HepG2 (cell line): Measurements from ENCODE around the gene NMRAL1. TPM values are rescaled to one million over a fixed set of nuclear protein-coding genes. Genes with fewer than 3 reads are reported as not detected.

Experiments
- ATAC-seq: fragments of 200-7000 bp; cut with Tn5 transposase; 3 replicates; pipeline ENCODE4 v1.9.1; 2020; ENCODE audit warnings: mild to moderate bottlenecking, moderate library complexity
- BruUV-seq: library from RNA; stranded (reverse); fragments of 400-500 nt; replicated peaks from 2 replicates; lab custom pipeline; 2021; lab: Mats Ljungman, UMichigan
- CTCF ChIA-PET: fragments of 300-600 bp; formaldehyde crosslinking; extraction: SDS; loops from one replicate; lab custom pipeline; 2021; ENCODE audit warnings: low total read pairs, inconsistent platforms, low intra/inter-chr PET ratio; lab: Yijun Ruan, JAX
- POLR2A ChIA-PET: fragments of 350-600 bp; sonication (Branson Sonifier 250); formaldehyde crosslinking; loops from one replicate; lab custom pipeline; 2020; ENCODE audit warnings: antibody characterized with exemption, inconsistent platforms; lab: Yijun Ruan, JAX
- DNase-seq: peaks from one replicate; pipeline ENCODE4 v3.0.0-alpha.2; 2015; ENCODE audit warnings: low spot score
- FAIRE-seq: peaks from 3 replicates; lab custom pipeline; 2011; peaks lifted over from hg19 to GRCh38; lab: Jason Lieb, UNC
- H2AFZ ChIP-seq: one replicate; pipeline ENCODE4 v1.6.1; 2011; ENCODE audit warnings: low read length, inconsistent platforms
- H3K27ac ChIP-seq: fragments of 300-600 bp; 3 replicates; pipeline ENCODE4 v1.8.0; 2011; ENCODE audit warnings: mixed run types, mild to moderate bottlenecking, mixed read lengths, low read length, inconsistent platforms; ENCODE audit not compliant: insufficient read depth; ENCODE audit errors: extremely low read length
- H3K27me3 ChIP-seq, 2 experiments: fragments of 200-600 bp in 1 of 2; 2 replicates in 1 of 2; 3 replicates in 1 of 2; pipeline versions ENCODE4 v1.6.0 to v1.8.0; 2011; ENCODE audit warnings: low read length in 2 of 2, mild to moderate bottlenecking in 2 of 2, moderate library complexity in 2 of 2, inconsistent platforms in 1 of 2; ENCODE audit not compliant: insufficient read depth in 2 of 2, control insufficient read depth in 1 of 2
- H3K36me3 ChIP-seq, 2 experiments: fragments of 200-600 bp in 1 of 2; replicated peaks in 1 of 2; 2 replicates in 1 of 2; 3 replicates in 1 of 2; pipeline versions ENCODE4 v1.5.1 to v1.8.0; 2011; ENCODE audit warnings: low read length in 2 of 2, inconsistent platforms in 1 of 2; ENCODE audit not compliant: insufficient read depth in 2 of 2, control insufficient read depth in 1 of 2
- H3K4me1 ChIP-seq: 2 replicates; pipeline ENCODE4 v1.5.1; 2012; ENCODE audit warnings: low read length, inconsistent platforms; ENCODE audit not compliant: insufficient read depth
- H3K4me2 ChIP-seq: 2 replicates; pipeline ENCODE4 v1.6.0; 2011; ENCODE audit warnings: low read depth, low read length, inconsistent platforms
- H3K4me3 ChIP-seq, 3 experiments: fragments of 200-600 bp in 1 of 3; sonication (generic), shearing (Covaris generic) in 1 of 3; replicated peaks in 1 of 3; 2 replicates each; pipeline ENCODE4 v1.5.1; 2011 to 2016; ENCODE audit warnings: low read length in 3 of 3, inconsistent platforms in 2 of 3, low read depth in 2 of 3, mild to moderate bottlenecking in 2 of 3, control low read depth in 1 of 3, mixed read lengths in 1 of 3; ENCODE audit not compliant: insufficient read depth in 1 of 3
- H3K79me2 ChIP-seq: one replicate; pipeline ENCODE4 v1.6.1; 2011; ENCODE audit warnings: low read length, inconsistent platforms; ENCODE audit not compliant: insufficient read depth
- H3K9ac ChIP-seq: 2 replicates; pipeline ENCODE4 v1.6.0; 2011; ENCODE audit warnings: mild to moderate bottlenecking, low read depth, low read length, inconsistent platforms; ENCODE audit not compliant: insufficient read depth
- H3K9me3 ChIP-seq: 2 replicates; pipeline ENCODE4 v1.5.1; 2012; ENCODE audit warnings: mild to moderate bottlenecking, low read length
- H4K20me1 ChIP-seq: 2 replicates; pipeline ENCODE4 v1.6.0; 2011; ENCODE audit warnings: inconsistent platforms, mild to moderate bottlenecking, low read length, moderate library complexity; ENCODE audit not compliant: insufficient read depth
- AGO2 ChIP-seq: fragments of 200-400 bp; formaldehyde crosslinking; optimal IDR thresholded peaks from 2 replicates; pipeline ENCODE3; 2017; ENCODE audit warnings: mild to moderate bottlenecking, low read depth, low read length, moderate library complexity
- ARID2 ChIP-seq: sonication (generic); formaldehyde crosslinking; IDR thresholded peaks from 2 replicates; pipeline ENCODE4 v1.8.1; 2022; ENCODE audit warnings: mild to moderate bottlenecking, missing genetic modification reagents, borderline replicate concordance
- ERF ChIP-seq: IDR thresholded peaks from 2 replicates; pipeline ENCODE4 v1.6.1; 2018; ENCODE audit warnings: missing biosample characterization, missing genetic modification reagents
- TOPORS ChIP-seq: sonication (generic); formaldehyde crosslinking; IDR thresholded peaks from 2 replicates; pipeline ENCODE4 v1.8.0; 2023; ENCODE audit warnings: mild to moderate bottlenecking, missing genetic modification reagents
- U2AF1 ChIP-seq: fragments of 200-400 bp; formaldehyde crosslinking; optimal IDR thresholded peaks from 2 replicates; pipeline ENCODE3; 2017; ENCODE audit warnings: mild to moderate bottlenecking, low read depth, low read length
- ZBTB46 ChIP-seq: sonication (generic); formaldehyde crosslinking; IDR thresholded peaks from 2 replicates; pipeline ENCODE4 v1.4.0; 2020; ENCODE audit warnings: mild to moderate bottlenecking, missing genetic modification reagents, borderline replicate concordance
- ZNF883 ChIP-seq: sonication (generic); formaldehyde crosslinking; IDR thresholded peaks from 2 replicates; pipeline ENCODE4 v1.5.1; 2020; ENCODE audit warnings: mild to moderate bottlenecking, missing genetic modification reagents; ENCODE audit errors: not compliant biosample characterization
- WGBS: methylation state at CpG from one replicate; pipeline ENCODE4 v1.1.6; 2017; ENCODE audit warnings: low lambda C conversion rate; 5-methylcytosine and 5-hydroxymethylcytosine counted together
- in situ Hi-C: cut with HindIII; loops from 2 replicates; pipeline ENCODE4 v1.10.0; 2017; ENCODE audit warnings: low pct_unique_long_range_greater_than_20kb; ENCODE audit not compliant: extremely low pct_ligation_motif_present
- intact Hi-C: fragments of 100-400 bp; cut with micrococcal nuclease; formaldehyde crosslinking; loops from one replicate; pipeline ENCODE4 v1.10.0; 2022; ENCODE audit not compliant: unreplicated experiment
- polyA plus RNA-seq, 8 experiments: library from polyadenylated mRNA; depleted of rRNA in 3 of 8; stranded (reverse) in 7 of 8; unstranded in 1 of 8; fragments of >200 nt; fragmentation: Illumina TruSeq in 4 of 8; extraction: Trizol in 4 of 8; gene quantifications; 2 replicates each; pipeline versions ENCODE4 v1.2.1 to v1.2.3, GENCODE V29; 2011 to 2016; ENCODE audit warnings: low read depth in 4 of 8, missing spikeins in 1 of 8, mixed read lengths in 1 of 8; ENCODE audit not compliant: insufficient read depth in 1 of 8
- total RNA-seq, 5 experiments: library from RNA; depleted of rRNA; stranded (reverse); fragments of >200 nt; fragmentation: Illumina TruSeq; extraction: Trizol; gene quantifications; 2 replicates each; pipeline ENCODE4 v1.2.3, GENCODE V29; 2016; ENCODE audit warnings: low read depth in 1 of 5

The NMRAL1 gene
- total and polyA plus RNA-seq, 2 of the 13 experiments (the other 11 are each of a cell fraction or from before 2014, with no cell fraction given), result 30.8 to 33.1 TPM

DNA sequence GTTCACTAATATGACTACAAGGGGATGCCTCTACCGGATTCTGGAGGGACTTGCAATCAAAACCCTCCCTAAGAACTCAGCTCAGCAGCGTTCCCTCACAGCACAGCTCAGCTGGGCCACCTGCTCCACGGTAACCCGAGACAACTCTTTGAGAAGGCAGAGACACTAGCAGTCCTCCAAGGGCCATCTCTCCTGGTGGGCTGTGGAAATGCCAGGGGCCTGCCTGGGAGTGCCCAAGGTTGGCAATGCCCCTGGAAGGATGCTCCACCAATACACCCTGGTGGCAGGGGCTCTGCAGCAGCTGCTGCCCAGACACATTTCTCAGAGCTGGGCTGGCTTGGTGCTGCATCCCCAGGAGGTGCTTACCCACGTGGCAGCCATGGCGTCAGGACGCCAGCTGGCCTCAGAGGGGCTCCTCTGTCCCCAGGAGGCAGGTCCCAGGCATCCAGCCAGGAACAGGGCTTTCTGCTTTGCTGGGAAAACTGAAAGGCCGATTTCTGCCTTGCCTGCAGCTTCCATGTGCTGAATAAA, 47.7 kb upstream of the NMRAL1 start:
- Histone ChIP-seq H3K79me2 (peaks cover 72% of the 10 kb centered on the region), H3K4me1 (no peaks in the 10 kb centered on the region), H3K9me3 (no peaks in the 10 kb centered on the region), H2AFZ (no peak overlapping the region), H3K9ac (no peak overlapping the region), H3K36me3 (peaks cover 16 to 34% of the 10 kb centered on the region in 2 experiments; a peak in 4 of 5 replicates), H3K27me3 (no peaks in the 10 kb centered on the region), H3K27ac (no peak overlapping the region), H4K20me1 (peaks cover 33% of the 10 kb centered on the region), H3K4me3 (no peak overlapping the region)
- DNase-seq (no peak), FAIRE-seq (no peak)
- ChIA-PET POLR2A (no interaction called here), CTCF (no interaction called here)
- in situ Hi-C loops, result loop anchor here (25.0 kb wide), 1 partner anchor 440 kb away; the partner anchor contains the start of gene SEC14L5
- intact Hi-C loops, result no loop called here
- TF ChIP-seq AGO2 (peak; percentile 20), ERF (CRISPR knock-in tag) (no peak)
- TF ChIP-seq, all 625 proteins: peak for 1
- no peak overlapping the region for H3K4me2 ChIP-seq
- no peak for ATAC-seq
- 90% methylated on average over 4 of the region's 8 CpGs for WGBS
- BruUV-seq, result no TSS peak

- TF ChIP-seq ZNF883 (CRISPR knock-in tag), result no peak
- no peak for TF ChIP-seq ZBTB46 (CRISPR knock-in tag)
- TF ChIP-seq U2AF1, result no peak
- no peak for TF ChIP-seq TOPORS (CRISPR knock-in tag)
- TF ChIP-seq ARID2 (CRISPR knock-in tag), result no peak
- in situ Hi-C loops, result loop anchor here (25.0 kb wide), 1 partner anchor 441 kb away; the partner anchor contains the start of gene SEC14L5
- peaks cover 77% of the 10 kb centered on the region for H3K79me2 ChIP-seq
- H3K27me3 ChIP-seq, result no peaks in the 10 kb centered on the region
- no peaks in the 10 kb centered on the region for H3K9me3 ChIP-seq
- CTCF ChIA-PET, result no interaction called here
- no peak overlapping the region for H3K9ac ChIP-seq
- 100% methylated on average over 6 of the region's 7 CpGs for WGBS
- no TSS peak for BruUV-seq
- H3K4me1 ChIP-seq, result peaks cover 2% of the 10 kb centered on the region; the same call in 1 of the 2 replicates
- POLR2A ChIA-PET, result interaction anchor here (1.3 kb wide), 1 partner anchor 18 kb away, joined by 3 read pairs; the partner anchor contains the start of gene CDIP1
- H3K4me2 ChIP-seq, result no peak overlapping the region
- H3K36me3 ChIP-seq, result peaks cover 16 to 37% of the 10 kb centered on the region in 2 experiments; a peak in 4 of 5 replicates
- H4K20me1 ChIP-seq, result peaks cover 36% of the 10 kb centered on the region
- DNase-seq (no peak), FAIRE-seq (no peak), ATAC-seq (no peak)
- no peak overlapping the region for H3K27ac ChIP-seq
- no peak overlapping the region for H3K4me3 ChIP-seq
- intact Hi-C loops, result no loop called here
- H2AFZ ChIP-seq, result no peak overlapping the region
These were observed 46.5 kb upstream of the NMRAL1 start for GRCh38 chr16:4520913-4521312.
